ENCODE results near the gene KHNYN.
"Not testable (repeated sequence)": the region's sequence is repeated elsewhere in the genome, so short reads cannot be mapped to it uniquely, and the experiment has no call there.

KHNYN gene

GRCh38 chr14:24481622-24482324 is 52.0 kb downstream of the KHNYN start:
- peak; percentile 18 for DNase-seq

GRCh38 chr14:24482699-24483303 is 53.0 kb downstream of the KHNYN start:
- DNase-seq = not testable (repeated sequence)

- DNase-seq = no peak
Observed at GRCh38 chr14:24483604-24484252, 54.0 kb downstream of the KHNYN start.
